HTERT RPE-1 (cell line): ENCODE data around the gene CEP192.

ENCODE experiments used
- in situ Hi-C: fragments of 300-500 bp; cut with MboI; formaldehyde crosslinking; loops from 4 replicates; pipeline ENCODE4 v1.14.3; 2020; ENCODE audit warnings: low sequenced_read_pairs

Gene CEP192

GRCh38 chr18:13138420-13139139 lies 147.4 kb downstream of the CEP192 start:
- in situ Hi-C loops = no loop called here

GRCh38 chr18:13139885-13140450 lies 148.8 kb downstream of the CEP192 start:
- in situ Hi-C loops = no loop called here

DNA sequence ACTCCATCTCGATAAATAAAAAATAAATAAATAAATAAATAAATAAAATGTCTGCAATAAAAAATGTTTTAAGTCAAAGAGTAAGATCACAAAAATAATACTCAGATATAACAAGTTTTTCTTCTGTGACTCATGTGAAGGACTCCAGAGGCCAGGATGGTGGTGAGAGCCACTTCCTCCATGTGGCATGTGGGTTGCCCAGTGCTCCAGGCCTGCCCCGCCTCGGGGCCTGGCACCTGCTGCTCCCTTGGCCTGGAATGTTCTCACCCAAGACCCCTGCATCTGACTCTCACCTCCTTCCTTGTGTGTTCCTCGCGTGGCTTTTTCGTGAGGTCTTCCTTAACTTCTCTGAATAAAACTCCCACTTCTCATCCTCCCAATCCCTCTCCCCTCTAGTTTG lies 150.0 kb downstream of the CEP192 start:
- in situ Hi-C loops = no loop called here

GRCh38 chr18:13145636-13146190 lies 154.6 kb downstream of the CEP192 start:
- in situ Hi-C loops = no loop called here

- in situ Hi-C loops = no loop called here
These were observed 156.0 kb downstream of the CEP192 start for GRCh38 chr18:13147130-13147529.

- in situ Hi-C loops = no loop called here
These were observed 160.5 kb downstream of the CEP192 start for GRCh38 chr18:13151656-13152055.

- in situ Hi-C loops = no loop called here
These were observed 167.3 kb downstream of the CEP192 start for GRCh38 chr18:13158428-13158827.

GRCh38 chr18:13159579-13159978 lies 168.4 kb downstream of the CEP192 start:
- in situ Hi-C loops = no loop called here

DNA sequence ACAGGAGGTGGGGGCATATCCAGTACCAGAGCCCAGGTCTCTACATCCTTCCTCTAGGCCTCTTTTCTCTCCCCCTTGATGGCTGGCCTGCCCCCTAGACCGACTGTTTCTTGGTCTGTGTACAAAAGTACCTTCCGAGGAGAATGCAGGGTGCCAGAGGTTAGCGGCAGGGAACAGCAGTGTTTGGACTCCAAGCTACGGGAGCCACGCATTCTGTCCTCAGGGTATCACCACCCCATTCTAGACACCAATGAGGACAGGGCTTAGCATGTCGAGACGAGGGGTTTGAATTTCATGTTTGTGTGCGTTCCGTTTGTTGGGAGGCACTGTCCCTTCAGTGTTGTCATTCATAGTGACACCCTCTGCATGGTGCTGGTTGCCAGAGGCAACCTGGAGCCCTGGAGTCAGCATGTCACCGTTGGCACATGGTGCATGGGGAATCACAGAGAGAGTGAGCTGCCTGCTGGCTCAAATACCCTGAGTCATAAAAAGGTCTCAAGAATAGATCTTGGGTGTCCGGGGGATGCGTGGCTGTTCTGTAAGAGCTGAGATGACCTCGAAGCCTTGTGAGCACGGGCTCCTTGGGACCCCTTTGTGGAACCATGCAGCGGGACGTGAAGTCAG lies 170.2 kb downstream of the CEP192 start:
- in situ Hi-C loops = no loop called here

DNA sequence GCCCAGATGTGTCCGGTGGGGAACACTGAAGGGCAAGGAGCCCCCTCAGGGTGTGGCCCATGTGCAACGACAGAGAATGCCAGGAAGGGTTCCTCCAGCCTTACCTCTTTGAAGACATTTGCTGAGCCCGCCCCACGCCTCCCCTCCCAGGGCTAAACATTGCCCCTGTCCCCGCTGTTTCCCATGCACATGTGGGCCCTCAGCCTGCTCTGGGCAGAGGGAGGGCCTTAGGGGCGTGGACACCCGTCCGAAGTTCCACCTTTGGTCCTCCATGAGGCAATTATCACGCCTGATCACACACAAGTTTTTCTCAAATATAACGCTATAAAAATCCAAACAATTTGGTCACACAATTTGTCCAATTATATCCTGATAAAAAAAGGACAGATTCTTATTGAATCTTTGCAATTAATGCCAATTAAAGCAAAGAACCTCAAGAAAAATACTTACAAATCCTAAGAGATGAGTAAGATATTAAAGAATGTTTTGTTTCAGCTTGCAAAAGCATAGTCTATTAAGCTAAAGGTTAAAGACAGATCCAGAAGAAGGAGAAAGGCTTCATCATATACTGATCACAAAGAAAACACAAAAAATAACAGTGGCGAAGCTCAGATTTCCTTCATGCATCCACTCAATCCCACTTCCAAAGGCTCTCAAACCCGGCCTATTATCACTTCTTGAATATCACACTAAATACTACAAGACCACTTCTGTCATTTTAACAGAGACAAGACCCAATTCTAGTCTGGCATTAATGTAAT lies 172.2 kb downstream of the CEP192 start:
- in situ Hi-C loops = no loop called here

DNA sequence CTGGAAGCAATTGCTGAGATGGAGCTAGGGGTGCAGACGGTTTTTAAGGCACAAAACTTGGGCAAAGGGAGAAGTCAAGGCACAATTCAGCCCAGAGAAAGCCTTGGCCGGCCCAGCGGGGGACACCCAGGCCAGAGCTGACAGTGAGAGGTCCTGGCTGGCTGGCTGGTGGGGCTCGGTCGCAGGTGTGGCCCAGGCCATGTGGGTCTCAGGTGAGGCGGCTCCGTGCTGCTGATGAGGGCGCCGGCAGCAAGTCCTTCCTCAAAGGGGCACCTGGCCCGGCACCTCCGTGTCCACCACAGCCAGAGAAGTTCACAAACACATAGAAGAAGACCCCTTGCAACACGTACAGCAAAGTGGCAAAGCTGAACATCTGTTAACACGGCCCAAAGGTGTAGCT lies 173.2 kb downstream of the CEP192 start:
- in situ Hi-C loops = no loop called here

- in situ Hi-C loops = no loop called here
These were observed 174.7 kb downstream of the CEP192 start for GRCh38 chr18:13165636-13166423.

GRCh38 chr18:13173578-13174145 lies 182.5 kb downstream of the CEP192 start:
- in situ Hi-C loops = no loop called here
